Right lobe of liver (tissue), 6 donors: ENCODE measurements around the gene PCDHGA3. TPM values are rescaled to one million over a fixed set of nuclear protein-coding genes. Genes with fewer than 3 reads are reported as not detected.
"Not testable (repeated sequence)": the region's sequence is repeated elsewhere in the genome, so short reads cannot be mapped to it uniquely, and the experiment has no call there.

ENCODE experiments used
- ATAC-seq, 4 donors: fragments of 200-7000 bp; cut with Tn5 transposase; one replicate each; pipeline ENCODE4 v1.9.1; 2020; ENCODE audit warnings: mild to moderate bottlenecking in 4 of 4, moderate library complexity in 4 of 4
- DNase-seq, 3 donors: peaks; one replicate each; pipeline ENCODE4 v3.0.0-alpha.2; 2020
- H3K27ac ChIP-seq, 3 donors: fragments of 200-600 bp; one replicate each; pipeline ENCODE4 v1.8.0; 2022
- H3K27me3 ChIP-seq, 2 donors: fragments of 200-600 bp; one replicate each; pipeline ENCODE4 v1.8.0; 2022
- H3K36me3 ChIP-seq, 4 donors: fragments of 200-600 bp; sonication (generic) in 1 of 4; one replicate each; pipeline versions ENCODE4 v1.5.1 to v1.8.0; 2017 to 2022; ENCODE audit warnings: control low read depth in 1 of 4
- H3K4me1 ChIP-seq, 4 donors: fragments of 200-600 bp; sonication (generic) in 1 of 4; one replicate each; pipeline versions ENCODE4 v1.5.1 to v1.8.0; 2017 to 2022; ENCODE audit warnings: control low read depth in 1 of 4
- H3K4me3 ChIP-seq, 3 donors: fragments of 200-600 bp; one replicate each; pipeline ENCODE4 v1.8.0; 2022
- H3K9me3 ChIP-seq, 4 donors: fragments of 200-600 bp; sonication (generic) in 1 of 4; one replicate each; pipeline versions ENCODE4 v1.5.1 to v1.8.0; 2017 to 2022; ENCODE audit warnings: control low read depth in 1 of 4
- POLR2A ChIP-seq: fragments of 450-650 bp; IDR thresholded peaks from one replicate; pipeline ENCODE4 v1.6.1; 2017; ENCODE audit warnings: antibody characterized with exemption, mild to moderate bottlenecking
- WGBS: methylation state at CpG from one replicate; pipeline ENCODE4 v1.1.6; 2018; ENCODE audit warnings: low coverage, low lambda C conversion rate; ENCODE audit not compliant: insufficient coverage; ENCODE audit errors: missing lambda C conversion rate; 5-methylcytosine and 5-hydroxymethylcytosine counted together
- intact Hi-C, 2 donors: fragments of 100-400 bp; cut with DNase I; formaldehyde crosslinking; loops; one replicate each; pipeline versions ENCODE4 v1.11.2 to v1.14.1; 2022
- total RNA-seq, 6 experiments: library from RNA; depleted of rRNA in 2 of 6; stranded (reverse); fragments of >200 nt in 2 of 6; fragmentation: NEBNext Ultra II Directional in 3 of 6; extraction: Animal tissue kit (Norgen Biotek cat#: 25700) in 3 of 6; gene quantifications; one replicate each; pipeline versions ENCODE4 v1.1.0 to v1.2.4, GENCODE V29; 2016 to 2023
- TF ChIP-seq, protein P1 (sequence below), 4 donors: fragments of 200-600 bp in 3 of 4; fragments of 450-650 bp in 1 of 4; IDR thresholded peaks; one replicate each; pipeline versions ENCODE4 v1.5.1 to v1.8.0; 2016 to 2022; ENCODE audit warnings: antibody characterized with exemption in 4 of 4, mild to moderate bottlenecking in 2 of 4
- donor health status: DM: no; HTN: yes; CAD: no.
- donor health status: DM: no; HTN: no; CAD: no.
- donor health status: DM: no; HTN: no; CAD: no.
- donor health status: DM: no; HTN: yes; CAD: no.
- donor health status: DM: no; HTN: yes; CAD: no.

The PCDHGA3 gene
- total RNA-seq, 6 experiments from 2014 or later: 0.51 to 1.8 (median 0.76) TPM

DNA sequence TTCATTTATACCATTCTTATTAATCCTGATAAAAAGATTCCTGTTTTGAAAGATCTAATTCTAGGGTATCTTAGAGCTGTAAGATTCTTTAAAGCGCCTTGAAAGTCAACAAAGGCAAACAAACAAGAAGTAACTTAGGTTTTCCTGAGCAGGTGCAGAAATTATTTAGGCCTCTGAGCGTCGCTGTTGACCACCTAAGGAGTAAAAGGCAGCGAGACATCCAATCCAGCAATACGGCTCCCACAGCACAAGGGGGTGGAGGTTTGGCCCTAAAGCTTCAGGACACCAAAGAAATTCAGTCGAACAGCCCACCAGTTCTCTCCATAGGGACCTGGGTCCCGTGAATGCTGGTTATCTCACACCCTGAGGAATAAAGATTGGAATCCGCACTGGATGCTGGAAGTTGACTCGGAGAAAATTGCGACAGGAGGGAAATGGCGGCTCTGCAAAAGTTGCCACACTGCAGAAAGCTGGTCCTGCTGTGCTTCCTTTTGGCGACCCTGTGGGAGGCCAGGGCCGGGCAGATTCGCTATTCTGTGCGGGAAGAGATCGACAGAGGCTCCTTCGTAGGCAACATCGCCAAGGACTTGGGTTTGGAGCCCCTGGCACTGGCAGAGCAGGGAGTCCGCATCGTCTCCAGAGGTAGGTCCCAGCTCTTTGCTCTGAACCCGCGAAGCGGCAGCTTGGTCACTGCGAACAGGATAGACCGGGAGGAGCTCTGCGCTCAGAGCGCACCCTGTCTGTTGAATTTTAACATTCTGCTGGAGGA is 4.9 kb upstream of the PCDHGA3 start, which contains the start of gene PCDHGA2:
Gene PCDHGA2, plus strand, starts transcription at position 223 of the 769 bp plus-strand sequence.
- no peak within 1 kb of the TSS for H3K27ac ChIP-seq
- H3K4me1 ChIP-seq: no peaks in the 10 kb centered on the region
- no peaks in the 10 kb centered on the region for H3K36me3 ChIP-seq
- 19% methylated on average over 22 of the region's 27 CpGs for WGBS
- intact Hi-C loops: no loop called here
- DNase-seq (no peak), ATAC-seq (peak in 2 of 4 donors; percentile 34 to 40)
- TF ChIP-seq, protein P1, sequence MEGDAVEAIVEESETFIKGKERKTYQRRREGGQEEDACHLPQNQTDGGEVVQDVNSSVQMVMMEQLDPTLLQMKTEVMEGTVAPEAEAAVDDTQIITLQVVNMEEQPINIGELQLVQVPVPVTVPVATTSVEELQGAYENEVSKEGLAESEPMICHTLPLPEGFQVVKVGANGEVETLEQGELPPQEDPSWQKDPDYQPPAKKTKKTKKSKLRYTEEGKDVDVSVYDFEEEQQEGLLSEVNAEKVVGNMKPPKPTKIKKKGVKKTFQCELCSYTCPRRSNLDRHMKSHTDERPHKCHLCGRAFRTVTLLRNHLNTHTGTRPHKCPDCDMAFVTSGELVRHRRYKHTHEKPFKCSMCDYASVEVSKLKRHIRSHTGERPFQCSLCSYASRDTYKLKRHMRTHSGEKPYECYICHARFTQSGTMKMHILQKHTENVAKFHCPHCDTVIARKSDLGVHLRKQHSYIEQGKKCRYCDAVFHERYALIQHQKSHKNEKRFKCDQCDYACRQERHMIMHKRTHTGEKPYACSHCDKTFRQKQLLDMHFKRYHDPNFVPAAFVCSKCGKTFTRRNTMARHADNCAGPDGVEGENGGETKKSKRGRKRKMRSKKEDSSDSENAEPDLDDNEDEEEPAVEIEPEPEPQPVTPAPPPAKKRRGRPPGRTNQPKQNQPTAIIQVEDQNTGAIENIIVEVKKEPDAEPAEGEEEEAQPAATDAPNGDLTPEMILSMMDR (IDR thresholded peaks at IDR 0.05): peak in 2 of 4 donors; percentile 23 to 24
- no peak for TF ChIP-seq POLR2A
- peaks cover 0 to 7% (median 2%) of the 10 kb centered on the region in 4 donors for H3K9me3 ChIP-seq
- H3K4me3 ChIP-seq: peak within 1 kb of the TSS in 1 of 3 donors; percentile 7
- H3K27me3 ChIP-seq: no peaks in the 10 kb centered on the region

DNA sequence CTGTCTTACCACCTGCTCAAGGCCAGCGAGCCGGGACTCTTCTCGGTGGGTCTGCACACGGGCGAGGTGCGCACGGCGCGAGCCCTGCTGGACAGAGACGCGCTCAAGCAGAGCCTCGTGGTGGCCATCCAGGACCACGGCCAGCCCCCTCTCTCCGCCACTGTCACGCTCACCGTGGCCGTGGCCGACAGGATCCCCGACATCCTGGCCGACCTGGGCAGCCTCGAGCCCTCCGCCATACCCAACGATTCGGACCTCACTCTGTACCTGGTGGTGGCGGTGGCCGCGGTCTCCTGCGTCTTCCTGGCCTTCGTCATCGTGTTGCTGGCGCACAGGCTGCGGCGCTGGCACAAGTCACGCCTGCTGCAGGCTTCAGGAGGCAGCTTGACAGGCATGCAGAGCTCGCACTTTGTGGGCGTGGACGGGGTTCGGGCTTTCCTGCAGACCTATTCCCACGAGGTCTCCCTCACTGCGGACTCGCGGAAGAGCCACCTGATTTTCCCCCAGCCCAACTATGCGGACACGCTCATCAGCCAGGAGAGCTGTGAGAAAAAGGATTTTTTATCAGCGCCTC is 2.8 kb upstream of the PCDHGA3 start:
- ATAC-seq, H3K27ac ChIP-seq, H3K27me3 ChIP-seq, H3K4me3 ChIP-seq, intact Hi-C loops, DNase-seq, H3K36me3 ChIP-seq, H3K4me1 ChIP-seq, H3K9me3 ChIP-seq: not testable (repeated sequence)
- 51% methylated on average over 5 of the region's 45 CpGs for WGBS

DNA sequence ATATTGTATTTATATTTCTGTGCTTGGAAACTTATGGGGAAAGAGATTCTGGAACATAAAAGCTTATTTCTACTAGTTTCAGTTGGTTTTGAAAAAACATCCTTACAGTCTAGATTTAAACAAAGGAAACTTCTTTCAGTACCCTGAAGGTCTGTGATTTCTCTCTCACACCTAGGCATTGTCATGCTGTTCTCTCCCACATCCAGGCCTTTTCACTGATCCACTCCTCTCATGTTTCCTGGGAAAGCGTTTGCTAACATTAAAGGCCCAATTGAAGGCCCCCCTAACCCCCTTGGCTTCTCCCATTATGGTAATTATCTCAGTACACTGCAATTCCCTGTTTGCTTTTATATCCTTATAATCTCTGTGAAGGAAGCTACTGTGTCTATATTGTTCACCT is 856 bp upstream of the PCDHGA3 start:
- H3K27ac ChIP-seq: no peak overlapping the region
- no peaks in the 10 kb centered on the region for H3K27me3 ChIP-seq
- H3K36me3 ChIP-seq: no peaks in the 10 kb centered on the region
- WGBS: 31% methylated on average over 1 of the region's 1 CpG
- TF ChIP-seq, protein P1 (IDR thresholded peaks at IDR 0.05): no peak
- no peak for TF ChIP-seq POLR2A
- no peak overlapping the region for H3K4me3 ChIP-seq
- ATAC-seq: no peak
- intact Hi-C loops: no loop called here
- no peak for DNase-seq
- H3K9me3 ChIP-seq: peaks cover 0 to 4% (median 0%) of the 10 kb centered on the region in 4 donors
- no peaks in the 10 kb centered on the region for H3K4me1 ChIP-seq

DNA sequence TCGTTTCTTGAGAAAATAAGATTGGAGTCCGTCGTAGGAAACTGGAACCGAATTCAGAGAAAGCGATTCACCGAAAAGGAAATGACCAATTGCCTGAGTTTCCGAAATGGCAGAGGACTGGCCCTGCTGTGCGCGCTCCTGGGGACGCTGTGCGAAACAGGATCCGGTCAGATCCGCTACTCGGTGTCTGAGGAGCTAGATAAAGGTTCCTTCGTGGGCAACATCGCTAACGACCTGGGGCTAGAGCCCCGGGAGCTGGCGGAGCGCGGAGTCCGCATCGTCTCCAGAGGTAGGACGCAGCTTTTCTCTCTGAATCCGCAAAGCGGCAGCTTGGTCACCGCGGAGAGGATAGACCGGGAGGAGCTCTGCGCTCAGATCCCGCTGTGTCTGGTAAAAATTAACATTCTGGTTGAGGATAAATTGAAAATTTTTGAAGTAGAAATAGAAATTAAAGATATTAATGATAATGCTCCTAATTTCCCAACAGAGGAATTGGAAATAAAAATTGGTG is 379 bp downstream of the PCDHGA3 start:
- DNase-seq: no peak
- H3K4me3 ChIP-seq: peak overlapping the region in 2 of 3 donors; percentile 18 to 24
- intact Hi-C loops: no loop called here
- no peaks in the 10 kb centered on the region for H3K36me3 ChIP-seq
- no peak for TF ChIP-seq POLR2A
- TF ChIP-seq, protein P1 (IDR thresholded peaks at IDR 0.05): peak in 1 of 4 donors; percentile 2
- no peaks in the 10 kb centered on the region for H3K27me3 ChIP-seq
- no peak for ATAC-seq
- H3K4me1 ChIP-seq: no peaks in the 10 kb centered on the region
- WGBS: 23% methylated on average over 13 of the region's 31 CpGs
- H3K27ac ChIP-seq: no peak overlapping the region
- peaks cover 0 to 4% (median 0%) of the 10 kb centered on the region in 4 donors for H3K9me3 ChIP-seq

DNA sequence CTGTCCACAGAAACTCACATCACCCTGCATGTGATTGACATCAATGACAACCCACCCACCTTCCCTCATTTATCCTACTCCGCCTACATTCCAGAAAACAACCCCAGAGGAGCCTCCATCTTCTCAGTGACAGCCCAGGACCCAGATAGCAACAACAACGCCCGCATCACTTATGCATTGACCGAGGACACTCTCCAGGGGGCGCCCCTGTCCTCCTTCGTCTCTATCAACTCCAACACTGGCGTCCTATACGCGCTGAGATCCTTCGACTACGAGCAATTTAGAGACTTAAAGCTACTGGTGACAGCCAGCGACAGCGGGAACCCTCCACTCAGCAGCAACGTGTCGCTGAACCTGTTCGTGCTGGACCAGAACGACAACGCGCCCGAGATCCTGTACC is 1.7 kb downstream of the PCDHGA3 start:
- no peak for ATAC-seq
- no peaks in the 10 kb centered on the region for H3K27me3 ChIP-seq
- intact Hi-C loops: no loop called here
- 54% methylated on average over 8 of the region's 20 CpGs for WGBS
- no peak overlapping the region for H3K4me3 ChIP-seq
- H3K4me1 ChIP-seq: no peaks in the 10 kb centered on the region
- H3K36me3 ChIP-seq: no peaks in the 10 kb centered on the region
- H3K9me3 ChIP-seq: peaks cover 0 to 4% (median 0%) of the 10 kb centered on the region in 4 donors
- no peak overlapping the region for H3K27ac ChIP-seq
- TF ChIP-seq POLR2A: no peak
- TF ChIP-seq, protein P1 (IDR thresholded peaks at IDR 0.05): no peak
- peak in 1 of 3 donors; percentile 31 for DNase-seq

DNA sequence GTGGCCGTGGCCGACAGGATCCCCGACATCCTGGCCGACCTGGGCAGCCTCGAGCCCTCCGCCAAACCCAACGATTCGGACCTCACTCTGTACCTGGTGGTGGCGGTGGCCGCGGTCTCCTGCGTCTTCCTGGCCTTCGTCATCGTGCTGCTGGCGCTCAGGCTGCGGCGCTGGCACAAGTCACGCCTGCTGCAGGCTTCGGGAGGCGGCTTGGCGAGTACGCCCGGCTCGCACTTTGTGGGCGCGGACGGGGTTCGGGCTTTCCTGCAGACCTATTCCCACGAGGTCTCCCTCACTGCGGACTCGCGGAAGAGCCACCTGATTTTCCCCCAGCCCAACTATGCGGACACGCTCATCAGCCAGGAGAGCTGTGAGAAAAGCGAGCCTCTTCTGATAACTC is 2.4 kb downstream of the PCDHGA3 start:
- WGBS: 41% methylated on average over 8 of the region's 35 CpGs
- intact Hi-C loops, H3K27me3 ChIP-seq, H3K27ac ChIP-seq, H3K36me3 ChIP-seq, DNase-seq, H3K4me3 ChIP-seq, H3K4me1 ChIP-seq, H3K9me3 ChIP-seq, ATAC-seq: not testable (repeated sequence)
